T-helper 1 cell treated with Interleukin-12 subunit alpha and Interleukin-12 subunit beta and Interleukin-4 antibody, amounts not matched to agents 30 μg/mL and 1 μg/mL, for 36 hours (primary cell): Measurements from ENCODE around the gene HGS.

Experiments
- H3K27ac Mint-ChIP-seq: one replicate; pipeline ENCODE4 v1.8.0; 2021; ENCODE audit warnings: mild to moderate bottlenecking, mixed read lengths
- H3K27me3 Mint-ChIP-seq: one replicate; pipeline ENCODE4 v1.8.0; 2021; ENCODE audit warnings: low read depth, mixed read lengths
- H3K36me3 Mint-ChIP-seq: one replicate; pipeline ENCODE4 v1.8.0; 2021; ENCODE audit warnings: low read depth, mixed read lengths
- H3K4me1 Mint-ChIP-seq: one replicate; pipeline ENCODE4 v1.8.0; 2021; ENCODE audit warnings: low read depth, mixed read lengths
- H3K4me3 Mint-ChIP-seq: one replicate; pipeline ENCODE4 v1.8.0; 2021; ENCODE audit warnings: mild to moderate bottlenecking, moderate library complexity, mixed read lengths
- H3K9me3 Mint-ChIP-seq: one replicate; pipeline ENCODE4 v1.8.0; 2021; ENCODE audit warnings: mixed read lengths

Gene HGS

DNA sequence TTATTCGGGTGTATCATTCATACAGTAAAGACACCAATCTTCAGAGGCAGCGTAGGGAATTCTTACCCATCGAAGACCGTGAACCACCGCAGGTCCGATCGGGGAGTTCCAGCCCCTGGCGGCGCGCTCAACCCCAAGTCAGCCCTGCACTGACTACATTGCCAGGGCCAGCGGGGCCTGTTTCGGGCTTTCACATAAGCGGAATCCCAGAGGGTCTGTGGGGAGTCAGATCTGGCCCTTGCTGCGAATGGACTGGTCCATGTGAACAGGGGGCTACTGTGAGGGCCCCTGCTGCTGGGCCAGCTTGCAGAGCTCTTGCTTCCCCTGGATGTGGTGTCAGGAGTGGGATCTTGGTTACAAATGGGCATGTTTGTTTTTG lies 35.1 kb upstream of the HGS start:
- Mint-ChIP-seq H3K36me3 (peaks cover 3% of the 10 kb centered on the region), H3K4me3 (no peak overlapping the region), H3K4me1 (peaks cover 5% of the 10 kb centered on the region), H3K9me3 (no peaks in the 10 kb centered on the region), H3K27me3 (peaks cover 26% of the 10 kb centered on the region), H3K27ac (no peak overlapping the region)

DNA sequence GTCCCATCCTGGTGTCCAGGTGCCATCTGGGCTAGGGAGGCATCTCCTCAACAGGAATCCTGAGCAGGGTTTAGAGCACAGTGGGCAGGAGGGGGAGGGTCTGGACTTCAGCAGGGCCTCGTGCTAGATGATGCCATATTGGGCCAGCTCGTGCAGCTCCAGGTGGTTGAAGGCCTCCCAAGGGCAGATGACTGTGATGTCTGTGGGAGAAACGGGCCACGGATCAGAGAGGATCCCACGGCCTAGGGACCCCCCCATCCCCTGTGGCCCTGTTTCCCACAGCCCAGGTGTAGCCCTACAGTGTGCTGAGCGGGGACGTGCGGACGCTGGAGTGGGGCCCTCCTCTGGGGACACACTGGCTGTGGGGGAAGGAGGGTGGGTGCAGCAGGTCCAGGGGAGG lies 32.9 kb upstream of the HGS start:
- Mint-ChIP-seq H3K4me3 (no peak overlapping the region), H3K9me3 (no peaks in the 10 kb centered on the region), H3K4me1 (peaks cover 5% of the 10 kb centered on the region), H3K36me3 (peaks cover 3% of the 10 kb centered on the region), H3K27ac (no peak overlapping the region), H3K27me3 (peaks cover 26% of the 10 kb centered on the region)

DNA sequence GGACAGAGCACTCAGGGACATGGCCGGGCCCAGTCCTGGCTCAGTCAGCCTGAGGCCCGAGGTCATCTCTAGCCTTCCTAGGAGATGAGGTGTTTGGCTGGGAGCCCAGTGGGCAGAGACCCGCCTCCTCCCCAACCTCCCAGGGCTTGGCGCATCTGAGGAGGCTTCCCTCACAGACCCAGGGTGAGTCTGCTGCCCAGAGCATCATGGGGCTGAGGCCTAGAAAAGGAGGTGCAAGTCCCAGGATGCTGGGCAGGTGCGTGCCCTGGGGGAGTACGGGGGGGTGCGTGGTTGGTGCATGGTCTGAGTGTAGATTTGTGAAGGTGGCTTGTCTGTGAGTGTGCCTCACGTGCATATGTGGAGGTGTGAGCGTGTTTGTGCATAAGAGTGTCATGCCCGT lies 32.1 kb upstream of the HGS start:
- H3K36me3 Mint-ChIP-seq: peaks cover 3% of the 10 kb centered on the region
- no peaks in the 10 kb centered on the region for H3K9me3 Mint-ChIP-seq
- peaks cover 5% of the 10 kb centered on the region for H3K4me1 Mint-ChIP-seq
- H3K27me3 Mint-ChIP-seq: peaks cover 25% of the 10 kb centered on the region
- H3K4me3 Mint-ChIP-seq: peak overlapping the region; percentile 30
- H3K27ac Mint-ChIP-seq: no peak overlapping the region

DNA sequence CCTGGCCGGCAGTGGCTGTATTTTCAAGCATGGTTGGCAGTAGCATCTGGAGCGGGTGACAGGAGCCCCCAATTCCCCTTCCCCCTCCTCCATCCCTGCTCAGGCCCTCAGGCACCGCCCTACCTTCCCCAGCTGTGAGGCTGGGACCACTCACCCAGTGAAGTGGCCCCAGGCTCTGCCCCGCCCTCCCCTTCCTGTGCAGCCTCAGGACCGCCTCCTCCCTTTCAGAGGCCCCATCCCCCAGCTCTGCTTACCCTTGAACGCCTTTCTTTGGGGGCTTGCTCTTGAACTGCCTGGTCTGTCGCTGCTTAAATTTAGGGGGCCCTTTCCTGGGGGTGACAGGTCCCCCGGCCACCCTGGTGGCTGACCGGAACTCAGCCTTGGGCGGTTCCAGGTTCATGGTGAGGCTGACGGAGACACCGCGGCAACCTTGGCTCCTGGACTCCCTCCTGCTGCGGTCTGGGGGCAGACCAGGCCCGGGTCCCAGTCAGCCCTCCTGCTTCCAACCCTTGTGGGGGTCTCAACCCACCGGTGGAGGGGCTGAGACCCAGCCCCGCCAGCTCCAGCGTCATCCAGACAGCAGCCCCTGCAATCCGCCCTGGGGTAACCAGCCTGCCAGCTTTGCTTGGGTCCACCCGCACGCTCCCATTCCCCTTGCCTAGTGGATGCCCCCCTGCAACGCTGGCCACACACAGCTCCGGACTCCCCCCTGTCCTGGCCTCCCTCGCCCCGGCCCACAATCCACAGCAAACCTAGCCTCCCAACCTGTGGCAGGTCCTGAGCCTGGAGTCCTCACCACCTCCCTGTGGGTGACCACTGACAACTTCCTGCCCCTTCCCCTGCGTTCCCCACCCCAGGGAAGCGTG lies 30.7 kb upstream of the HGS start:
- Mint-ChIP-seq H3K9me3 (no peaks in the 10 kb centered on the region), H3K27ac (peak overlapping the region; percentile 77), H3K27me3 (peaks cover 14% of the 10 kb centered on the region), H3K4me3 (peak overlapping the region; percentile 87), H3K36me3 (peaks cover 3% of the 10 kb centered on the region), H3K4me1 (peaks cover 12% of the 10 kb centered on the region)

DNA sequence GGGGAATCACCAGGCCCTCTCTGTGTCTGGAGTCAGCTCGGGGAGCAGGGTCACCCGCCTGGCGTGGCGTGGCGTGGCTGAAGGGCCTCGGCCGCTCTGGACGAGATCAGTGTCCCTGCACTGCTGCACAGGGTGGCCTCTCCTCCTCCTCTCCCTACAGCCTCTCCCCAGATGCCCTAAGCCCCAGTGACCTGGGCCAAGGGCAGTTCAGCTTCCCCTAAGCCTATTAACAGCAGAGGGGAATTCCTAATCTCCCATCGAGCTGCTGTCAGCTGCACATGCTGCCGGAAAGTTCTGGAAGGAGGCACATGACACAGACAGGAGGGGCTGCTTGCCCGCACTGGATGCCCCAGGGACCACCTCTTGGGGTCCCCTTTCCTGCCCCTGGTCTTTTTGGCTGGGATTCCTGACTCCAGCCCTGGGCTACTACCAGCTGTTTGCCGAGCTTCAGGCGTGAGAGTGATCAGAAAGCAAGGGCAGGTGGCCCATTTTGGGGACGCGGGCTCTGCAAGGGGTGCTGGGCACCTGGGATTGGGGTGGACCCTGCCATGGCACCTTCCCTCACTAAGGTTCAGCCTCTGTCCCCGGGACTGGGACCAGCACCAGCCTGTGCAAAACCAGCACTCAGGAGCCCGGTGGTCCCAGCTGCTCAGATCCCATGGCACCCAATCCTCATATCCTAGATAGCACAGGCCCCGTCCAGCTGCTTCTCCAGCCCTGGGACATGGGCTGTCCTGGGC lies 28.3 kb upstream of the HGS start:
- Mint-ChIP-seq H3K9me3 (no peaks in the 10 kb centered on the region), H3K4me1 (peaks cover 12% of the 10 kb centered on the region), H3K27me3 (peaks cover 4% of the 10 kb centered on the region), H3K36me3 (peaks cover 3% of the 10 kb centered on the region), H3K4me3 (no peak overlapping the region), H3K27ac (no peak overlapping the region)

DNA sequence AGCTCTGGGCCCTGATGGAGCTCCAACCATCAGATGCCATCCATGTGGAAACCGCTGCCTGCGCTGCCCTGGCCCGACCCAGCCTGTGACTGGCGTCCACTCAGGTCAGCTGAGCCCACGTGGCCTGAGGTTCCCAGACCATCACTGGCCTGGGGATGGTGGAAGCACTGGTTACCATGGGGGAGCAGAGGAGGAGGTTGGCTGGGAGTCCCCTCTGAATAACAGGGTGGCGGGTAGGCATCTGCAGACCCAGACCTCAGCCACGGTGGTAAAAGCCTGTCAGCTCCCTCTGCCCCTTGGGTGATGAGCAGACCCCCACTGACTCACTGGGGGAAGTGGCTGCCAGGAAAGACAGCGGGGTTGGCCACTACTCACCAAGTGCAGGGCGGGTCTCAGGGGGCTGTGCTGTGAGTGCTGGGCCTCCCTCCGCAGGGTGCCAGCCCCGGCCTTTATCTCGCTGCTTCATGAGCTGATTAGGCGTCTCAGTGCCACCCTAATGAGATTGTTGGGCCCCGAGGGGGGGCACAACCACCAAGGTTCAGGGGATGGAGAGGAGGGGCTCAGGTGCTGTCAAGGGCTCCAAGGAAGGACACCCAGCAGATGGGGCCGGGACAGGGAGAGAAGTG lies 27.6 kb upstream of the HGS start, which contains the start of gene PDE6G:
PDE6G (minus strand) TSS at position 425 of the 626 bp plus-strand sequence. CDS start 3,237 bp downstream, outside the sequence.
- Mint-ChIP-seq H3K36me3 (peaks cover 3% of the 10 kb centered on the region), H3K9me3 (no peaks in the 10 kb centered on the region), H3K4me3 (no peak within 1 kb of the TSS), H3K4me1 (peaks cover 12% of the 10 kb centered on the region), H3K27me3 (peaks cover 4% of the 10 kb centered on the region), H3K27ac (peak within 1 kb of the TSS; percentile 20)

DNA sequence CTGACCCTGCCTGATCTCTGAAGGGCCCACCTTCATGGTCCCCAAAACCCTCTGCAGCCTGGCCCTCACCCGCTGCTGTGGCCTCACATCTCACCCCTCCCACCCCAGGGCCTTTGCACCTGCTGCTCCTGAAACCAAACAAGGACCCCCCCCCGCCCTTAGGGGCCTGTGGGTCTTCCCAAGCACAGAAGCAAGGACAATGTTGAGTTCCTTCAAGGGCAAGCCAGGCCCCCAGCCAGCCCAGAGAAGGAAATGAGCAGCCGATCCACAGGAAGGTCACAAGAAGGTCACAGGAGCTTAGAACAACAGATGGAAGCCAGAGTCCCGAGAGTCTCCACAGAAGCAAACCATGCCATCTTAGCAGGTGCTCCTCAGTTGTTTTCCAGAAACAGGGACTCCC lies 27.0 kb upstream of the HGS start:
- Mint-ChIP-seq H3K4me3 (no peak overlapping the region), H3K9me3 (no peaks in the 10 kb centered on the region), H3K36me3 (peaks cover under 1% of the 10 kb centered on the region), H3K4me1 (peaks cover 12% of the 10 kb centered on the region), H3K27ac (peak overlapping the region; percentile 20), H3K27me3 (peaks cover 2% of the 10 kb centered on the region)

DNA sequence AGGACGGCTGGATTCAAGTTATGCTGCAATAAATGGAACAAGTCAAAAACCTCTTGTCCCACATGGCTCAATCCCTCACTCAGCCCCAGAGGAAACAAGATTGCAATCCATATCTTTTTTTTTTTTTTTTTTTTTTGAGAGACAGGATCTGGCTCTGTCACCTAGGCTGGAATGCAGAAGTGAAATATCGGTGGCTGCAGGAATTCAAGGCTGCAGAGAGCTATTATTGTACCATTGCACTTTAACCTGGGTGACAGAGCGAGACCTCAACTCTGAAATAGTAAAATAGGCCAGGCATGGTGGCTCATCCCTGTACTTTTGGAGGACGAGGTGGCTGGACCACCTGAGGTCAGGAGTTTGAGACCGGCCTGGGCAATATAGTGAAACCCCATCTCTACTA lies 24.8 kb upstream of the HGS start:
- peaks cover 13% of the 10 kb centered on the region for H3K4me1 Mint-ChIP-seq
- peaks cover under 1% of the 10 kb centered on the region for H3K36me3 Mint-ChIP-seq
- H3K27me3 Mint-ChIP-seq: no peaks in the 10 kb centered on the region
- H3K9me3 Mint-ChIP-seq: no peaks in the 10 kb centered on the region
- H3K4me3 Mint-ChIP-seq: no peak overlapping the region
- no peak overlapping the region for H3K27ac Mint-ChIP-seq

DNA sequence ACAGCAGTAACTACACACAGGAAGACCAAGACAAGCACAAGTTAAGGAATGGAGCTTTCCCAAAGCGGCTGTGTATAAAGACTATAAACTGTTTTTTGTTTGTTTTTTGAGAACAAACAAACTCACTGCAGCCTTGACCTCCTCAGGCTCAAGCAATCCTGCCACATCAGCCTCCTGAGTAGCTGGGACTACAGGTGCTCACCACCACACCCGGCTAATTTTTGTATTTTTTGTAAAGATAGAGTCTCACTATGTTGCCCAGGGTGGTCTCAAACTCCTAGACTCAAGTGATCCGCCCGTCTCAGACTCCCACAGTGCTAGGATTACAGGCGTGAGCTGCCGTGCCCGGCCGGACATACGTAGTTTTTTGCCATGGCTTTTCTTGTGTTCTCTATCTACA lies 23.4 kb upstream of the HGS start:
- Mint-ChIP-seq H3K27me3 (no peaks in the 10 kb centered on the region), H3K27ac (no peak overlapping the region), H3K4me3 (no peak overlapping the region), H3K36me3 (peaks cover 7% of the 10 kb centered on the region), H3K9me3 (no peaks in the 10 kb centered on the region), H3K4me1 (peaks cover 14% of the 10 kb centered on the region)

DNA sequence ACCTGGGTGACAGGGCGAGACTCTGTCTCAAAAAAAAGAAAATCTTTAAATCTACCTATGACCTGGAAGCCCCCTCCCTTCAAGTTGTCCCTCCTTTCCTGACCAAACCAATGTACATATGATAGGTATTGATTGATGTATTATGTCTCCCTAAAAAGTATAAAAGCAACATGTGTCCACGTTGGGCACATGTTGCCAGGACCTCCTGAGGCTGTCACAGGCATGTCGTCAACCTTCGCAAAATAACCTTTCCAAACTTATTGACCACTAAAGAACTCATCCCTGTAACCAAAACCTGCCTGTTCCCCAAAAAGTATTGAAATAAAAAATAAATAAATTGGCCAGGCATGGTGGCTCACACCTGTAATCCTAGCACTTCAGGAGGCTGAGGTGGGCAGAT lies 21.8 kb upstream of the HGS start:
- H3K27me3 Mint-ChIP-seq: no peaks in the 10 kb centered on the region
- no peaks in the 10 kb centered on the region for H3K9me3 Mint-ChIP-seq
- H3K27ac Mint-ChIP-seq: no peak overlapping the region
- H3K4me1 Mint-ChIP-seq: peaks cover 17% of the 10 kb centered on the region
- H3K4me3 Mint-ChIP-seq: no peak overlapping the region
- peaks cover 14% of the 10 kb centered on the region for H3K36me3 Mint-ChIP-seq

DNA sequence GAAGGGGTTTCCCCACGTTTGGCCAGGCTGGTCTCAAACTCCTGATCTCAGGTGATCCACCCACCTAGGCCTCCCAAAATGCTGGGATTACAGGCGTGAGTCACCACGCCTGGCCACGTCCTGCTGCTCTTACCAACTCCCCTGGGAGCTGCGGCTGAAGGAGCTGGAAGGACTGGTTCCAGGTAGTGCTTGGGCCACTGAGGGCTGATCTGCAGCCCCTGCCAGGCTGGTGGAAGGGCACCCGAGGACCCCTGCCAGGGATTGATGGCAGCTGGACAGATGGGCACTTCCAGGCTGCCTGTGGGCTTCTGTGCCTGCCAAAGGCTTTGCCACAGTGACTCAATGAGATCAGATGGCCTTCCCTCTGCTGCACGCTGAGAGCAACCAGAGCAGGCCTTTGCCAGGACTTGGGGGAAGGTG lies 19.8 kb upstream of the HGS start:
- Mint-ChIP-seq H3K27me3 (no peaks in the 10 kb centered on the region), H3K4me3 (no peak overlapping the region), H3K27ac (peak overlapping the region; percentile 41), H3K4me1 (peaks cover 25% of the 10 kb centered on the region), H3K9me3 (no peaks in the 10 kb centered on the region), H3K36me3 (peaks cover 21% of the 10 kb centered on the region)

DNA sequence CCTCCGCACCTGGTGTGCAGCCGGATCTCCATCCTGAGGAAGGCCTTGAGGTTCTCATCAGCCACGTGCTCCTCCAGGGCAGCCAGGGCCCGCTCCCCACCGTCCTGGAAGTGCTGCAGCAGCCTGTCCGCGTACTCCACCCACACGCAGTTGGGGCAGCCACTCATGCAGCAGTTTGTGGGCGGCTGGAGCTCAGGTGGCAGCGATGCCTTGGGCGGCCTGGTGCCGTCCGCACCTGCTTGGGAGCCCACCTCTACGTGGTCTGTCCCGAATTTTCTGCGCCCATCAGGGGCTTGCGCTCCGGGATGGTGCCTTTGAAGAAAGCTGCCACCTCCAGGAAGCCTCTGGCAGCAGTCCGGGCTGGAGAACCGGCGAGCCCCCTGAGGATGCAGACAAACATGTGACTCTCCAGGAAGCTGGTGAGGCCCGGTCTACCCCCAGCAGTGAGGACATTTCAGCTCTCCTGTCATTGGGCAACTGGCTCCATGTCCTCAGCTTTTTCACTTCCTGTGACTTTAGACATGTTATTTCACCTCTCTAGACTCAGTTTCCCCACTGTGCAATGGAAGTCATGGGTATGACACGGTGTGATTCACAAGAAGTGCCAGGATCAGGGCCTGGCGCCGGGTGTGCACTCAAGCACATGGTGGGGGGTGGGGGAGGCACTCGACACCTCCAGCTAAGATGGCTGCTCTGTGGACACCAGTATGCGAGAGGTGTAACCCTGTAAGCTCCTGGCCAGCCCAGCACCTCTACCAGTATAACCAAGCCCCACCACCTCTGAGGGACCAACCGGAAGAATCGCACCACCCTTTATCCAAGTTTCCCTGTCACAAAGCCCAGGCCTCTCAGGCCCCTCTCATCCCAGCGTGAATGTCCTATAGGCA lies 18.4 kb upstream of the HGS start:
- no peaks in the 10 kb centered on the region for H3K27me3 Mint-ChIP-seq
- peak overlapping the region; percentile 98 for H3K4me3 Mint-ChIP-seq
- peaks cover 26% of the 10 kb centered on the region for H3K36me3 Mint-ChIP-seq
- peak overlapping the region; percentile 94 for H3K27ac Mint-ChIP-seq
- H3K9me3 Mint-ChIP-seq: no peaks in the 10 kb centered on the region
- peaks cover 25% of the 10 kb centered on the region for H3K4me1 Mint-ChIP-seq

DNA sequence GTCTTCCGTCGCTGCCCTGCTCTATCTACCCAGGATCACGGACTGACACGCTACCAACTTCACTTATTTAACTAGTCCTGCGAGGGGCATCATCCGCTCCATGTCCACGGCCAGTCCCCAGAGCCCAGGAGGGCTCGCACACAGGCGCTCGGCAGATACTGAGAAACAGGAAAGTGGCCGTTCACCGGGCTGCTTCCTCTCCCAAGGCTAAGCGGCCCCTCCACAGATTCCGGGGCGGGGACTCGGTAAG lies 17.8 kb upstream of the HGS start:
- Mint-ChIP-seq H3K4me3 (peak overlapping the region; percentile 98), H3K4me1 (peaks cover 25% of the 10 kb centered on the region), H3K9me3 (no peaks in the 10 kb centered on the region), H3K36me3 (peaks cover 26% of the 10 kb centered on the region), H3K27me3 (no peaks in the 10 kb centered on the region), H3K27ac (peak overlapping the region; percentile 94)
